Epithelial cell of esophagus (primary cell): ENCODE measurements around the gene CTSF.

ENCODE experiments used
- DNase-seq: peaks from one replicate; pipeline ENCODE4 v3.0.0; 2010; ENCODE audit warnings: low read depth
- H3K4me3 ChIP-seq: 2 replicates; pipeline ENCODE4 v1.5.1; 2011; ENCODE audit warnings: mild to moderate bottlenecking, low read length, control low read depth
- TF ChIP-seq, protein P1 (sequence below): IDR thresholded peaks from 2 replicates; pipeline ENCODE4 v1.5.1; 2011; ENCODE audit warnings: low read depth, mild to moderate bottlenecking, low read length, control low read depth, inconsistent platforms; ENCODE audit not compliant: insufficient read depth; ENCODE audit errors: missing control alignments

The CTSF gene

DNA sequence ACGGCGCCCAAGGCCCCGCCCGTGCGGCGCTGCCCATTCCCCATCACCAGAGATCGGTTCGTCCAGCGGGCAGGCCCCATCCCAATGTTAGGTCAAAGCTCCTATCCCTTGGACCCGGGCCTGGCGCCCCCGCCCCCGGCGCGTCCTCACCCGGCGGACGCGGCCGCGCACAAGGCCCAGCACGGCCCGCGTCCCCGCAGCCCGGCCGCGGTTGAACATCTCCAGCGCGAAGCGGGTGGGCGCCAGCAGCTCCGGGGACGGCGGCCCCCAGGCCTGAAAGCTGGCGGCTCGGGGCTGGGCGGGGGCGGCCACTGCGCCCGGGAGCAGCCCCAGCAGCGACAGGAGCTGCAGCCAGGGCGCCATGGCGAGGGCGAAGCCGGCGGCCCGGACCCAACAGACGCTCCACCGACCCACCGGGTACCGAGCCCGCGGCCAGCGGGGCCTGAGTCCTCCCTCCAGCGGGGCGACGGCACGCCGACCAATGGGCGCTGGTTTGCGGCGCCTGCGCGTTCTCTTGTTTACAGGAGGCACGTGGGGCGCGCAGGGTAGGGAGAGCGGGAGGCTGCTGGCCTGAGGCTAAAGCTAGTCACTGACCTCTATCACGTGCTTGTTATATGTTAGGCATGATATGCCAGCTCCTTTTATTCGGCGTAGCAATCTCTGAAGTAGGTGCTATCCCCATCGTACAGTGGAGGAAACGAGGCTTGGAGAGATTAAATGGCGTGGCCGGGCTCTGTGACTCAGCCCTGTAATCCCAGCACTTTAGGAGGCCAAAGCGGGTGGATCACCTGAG, at the start of gene CTSF:
Gene CTSF, minus strand, starts transcription at position 483 of the 793 bp plus-strand sequence. Its CDS starts 120 bp downstream, at position 363.
- DNase-seq: peak; percentile 76
- TF ChIP-seq, protein P1, sequence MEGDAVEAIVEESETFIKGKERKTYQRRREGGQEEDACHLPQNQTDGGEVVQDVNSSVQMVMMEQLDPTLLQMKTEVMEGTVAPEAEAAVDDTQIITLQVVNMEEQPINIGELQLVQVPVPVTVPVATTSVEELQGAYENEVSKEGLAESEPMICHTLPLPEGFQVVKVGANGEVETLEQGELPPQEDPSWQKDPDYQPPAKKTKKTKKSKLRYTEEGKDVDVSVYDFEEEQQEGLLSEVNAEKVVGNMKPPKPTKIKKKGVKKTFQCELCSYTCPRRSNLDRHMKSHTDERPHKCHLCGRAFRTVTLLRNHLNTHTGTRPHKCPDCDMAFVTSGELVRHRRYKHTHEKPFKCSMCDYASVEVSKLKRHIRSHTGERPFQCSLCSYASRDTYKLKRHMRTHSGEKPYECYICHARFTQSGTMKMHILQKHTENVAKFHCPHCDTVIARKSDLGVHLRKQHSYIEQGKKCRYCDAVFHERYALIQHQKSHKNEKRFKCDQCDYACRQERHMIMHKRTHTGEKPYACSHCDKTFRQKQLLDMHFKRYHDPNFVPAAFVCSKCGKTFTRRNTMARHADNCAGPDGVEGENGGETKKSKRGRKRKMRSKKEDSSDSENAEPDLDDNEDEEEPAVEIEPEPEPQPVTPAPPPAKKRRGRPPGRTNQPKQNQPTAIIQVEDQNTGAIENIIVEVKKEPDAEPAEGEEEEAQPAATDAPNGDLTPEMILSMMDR: no peak
- peak within 1 kb of the TSS; percentile 38 for H3K4me3 ChIP-seq

DNA sequence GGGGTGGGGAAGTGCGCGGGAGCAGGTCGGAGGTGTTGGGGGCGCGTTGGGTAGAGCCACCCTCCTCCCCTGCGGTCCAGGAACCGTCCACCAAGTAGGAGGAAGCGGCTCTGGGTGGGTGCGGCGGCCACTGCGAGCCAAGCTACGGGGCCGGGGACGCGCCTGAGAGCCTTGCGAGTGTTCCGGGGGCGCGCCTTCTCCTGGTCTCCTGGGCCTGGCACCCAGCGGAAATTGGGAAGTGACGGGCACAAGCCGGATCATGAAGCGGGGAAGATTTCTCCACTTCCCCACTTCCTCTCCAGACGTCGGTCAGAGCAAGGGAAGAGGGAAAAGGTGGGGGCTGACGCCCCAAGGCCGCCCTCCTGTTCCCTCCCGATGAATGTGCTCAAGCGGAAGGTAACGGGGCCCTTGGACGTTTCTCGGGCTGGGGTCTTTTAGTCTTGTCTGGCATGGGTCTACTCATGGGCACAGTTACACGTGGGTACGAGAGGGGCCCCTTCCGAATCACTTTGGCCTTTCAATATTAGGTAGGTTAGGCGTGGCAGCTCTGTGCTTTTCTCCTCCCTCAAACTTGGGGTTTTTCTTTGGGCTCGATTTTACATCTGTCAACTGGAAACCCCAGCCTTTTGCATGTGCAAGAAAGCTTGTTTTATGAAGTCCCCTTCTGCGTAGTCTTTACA, 48.9 kb upstream of the CTSF start:
- H3K4me3 ChIP-seq: peak overlapping the region; percentile 90
- TF ChIP-seq, protein P1: no peak
- peak; percentile 72 for DNase-seq

DNA sequence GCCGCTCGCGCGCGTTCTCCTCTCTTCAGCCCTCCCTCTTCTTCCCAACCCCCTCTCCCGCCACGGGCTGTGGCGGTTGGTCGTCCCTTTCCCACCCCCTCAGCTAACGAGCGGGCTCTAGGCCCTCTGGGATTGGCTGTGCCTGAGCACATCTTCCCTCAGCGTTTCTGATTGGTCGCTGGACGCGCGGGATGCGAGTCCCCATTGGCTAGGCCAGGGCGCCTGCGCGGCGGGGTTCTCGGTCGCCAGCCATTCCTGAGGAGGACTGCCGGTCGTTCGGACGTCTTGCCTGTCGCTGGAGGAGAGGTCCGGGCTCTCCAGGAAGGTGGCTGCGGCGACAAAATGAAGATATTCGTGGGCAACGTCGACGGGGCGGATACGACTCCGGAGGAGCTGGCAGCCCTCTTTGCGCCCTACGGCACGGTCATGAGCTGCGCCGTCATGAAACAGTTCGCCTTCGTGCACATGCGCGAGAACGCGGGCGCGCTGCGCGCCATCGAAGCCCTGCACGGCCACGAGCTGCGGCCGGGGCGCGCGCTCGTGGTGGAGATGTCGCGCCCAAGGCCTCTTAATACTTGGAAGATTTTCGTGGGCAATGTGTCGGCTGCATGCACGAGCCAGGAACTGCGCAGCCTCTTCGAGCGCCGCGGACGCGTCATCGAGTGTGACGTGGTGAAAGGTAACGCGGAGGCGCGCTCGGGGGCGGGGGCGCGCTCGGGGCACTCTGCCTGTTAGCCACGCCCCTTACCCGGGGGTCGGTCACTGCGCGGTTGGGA, 48.2 kb upstream of the CTSF start, which contains the start of gene RBM14:
Gene RBM14, plus strand, starts transcription at position 252 of the 776 bp plus-strand sequence. Its CDS starts 91 bp downstream, at position 343.
- H3K4me3 ChIP-seq: peak within 1 kb of the TSS; percentile 90
- TF ChIP-seq, protein P1: no peak
- peak; percentile 99 for DNase-seq

DNA sequence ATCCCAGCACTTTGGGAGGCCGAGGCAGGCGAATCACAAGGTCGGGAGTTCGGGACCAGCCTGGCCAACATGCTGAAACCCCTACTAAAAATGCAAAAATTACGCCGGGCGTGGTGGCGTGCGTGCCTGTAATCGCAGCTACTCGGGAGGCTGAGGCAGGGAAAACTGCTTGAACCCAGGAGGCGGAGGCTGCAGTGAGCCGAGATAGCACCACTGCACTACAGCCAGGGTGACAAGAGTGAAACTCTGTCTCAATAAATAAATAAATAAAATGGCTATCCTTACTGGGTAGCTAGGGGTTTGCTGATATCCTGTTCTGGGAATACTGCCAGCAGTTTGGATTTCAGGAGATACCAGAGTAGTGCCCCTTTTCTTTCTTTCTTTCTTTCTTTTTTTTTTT, 45.7 kb upstream of the CTSF start:
- DNase-seq: no peak
- TF ChIP-seq, protein P1: no peak
- H3K4me3 ChIP-seq: no peak overlapping the region

DNA sequence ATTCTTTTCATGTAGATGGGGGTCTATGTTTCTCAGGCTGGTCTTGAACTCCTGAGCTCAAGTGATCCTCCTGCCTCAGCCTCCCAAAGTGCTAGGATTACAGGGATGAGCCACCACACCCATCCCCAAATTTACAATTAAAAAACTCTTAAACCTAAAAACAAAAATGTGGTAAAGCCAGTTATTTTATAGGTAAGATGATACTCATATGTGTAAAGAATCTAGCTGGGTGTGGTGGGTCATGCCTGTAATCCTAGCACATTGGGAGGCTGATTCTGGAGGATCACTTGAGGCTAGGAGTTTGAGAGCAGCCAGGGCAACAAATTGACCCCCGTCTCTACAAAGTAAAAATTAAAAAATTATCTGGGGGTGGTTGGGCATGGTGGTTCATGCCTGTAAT, 44.1 kb upstream of the CTSF start:
- TF ChIP-seq, protein P1: no peak
- no peak overlapping the region for H3K4me3 ChIP-seq
- DNase-seq: no peak

DNA sequence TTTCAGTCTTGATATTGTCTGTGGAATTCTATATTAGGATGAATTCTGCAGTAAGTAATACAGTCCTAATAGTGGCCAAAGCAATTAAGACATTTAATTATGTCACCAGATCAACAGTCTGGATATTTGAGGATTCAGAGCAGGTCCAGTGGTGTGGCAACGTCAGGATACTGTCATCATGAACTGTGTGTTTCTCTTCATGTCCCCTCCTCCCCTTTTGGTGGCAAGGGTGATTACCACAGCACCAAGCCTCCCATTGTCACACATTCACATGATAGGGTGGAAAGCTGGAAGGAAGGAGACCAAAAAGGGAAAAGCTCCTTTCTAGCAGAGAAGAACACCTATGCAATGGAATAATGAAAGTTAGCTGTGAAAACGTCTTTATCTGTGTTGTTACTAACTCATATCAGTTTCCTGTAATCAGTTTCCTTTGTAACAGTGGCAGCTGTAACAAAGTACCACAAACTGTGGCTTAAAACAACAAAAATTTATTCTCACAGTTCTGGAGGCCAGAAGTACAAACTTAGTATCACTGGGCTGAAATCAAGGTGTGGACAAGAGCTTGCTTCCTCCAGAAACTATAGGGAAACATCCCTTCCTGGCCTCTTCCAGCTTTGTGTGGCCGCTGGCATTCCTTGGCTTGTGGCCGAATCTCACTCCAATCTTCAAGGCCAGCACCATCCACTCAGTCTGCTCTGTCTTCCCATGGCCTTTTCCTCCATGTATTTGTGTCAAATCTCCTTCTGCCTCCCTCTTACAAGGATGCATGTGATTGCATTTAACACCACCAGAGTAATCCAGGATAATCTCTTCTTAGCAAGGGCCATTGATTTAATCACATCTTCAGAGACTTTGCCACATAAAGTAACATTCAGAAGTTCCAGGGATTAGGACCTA, 41.6 kb upstream of the CTSF start:
- H3K4me3 ChIP-seq: no peak overlapping the region
- DNase-seq: no peak
- TF ChIP-seq, protein P1: no peak
